Measurements from ENCODE around the gene INHBE.
"Not testable (repeated sequence)": the region's sequence is repeated elsewhere in the genome, so short reads cannot be mapped to it uniquely, and the experiment has no call there.

The INHBE gene

DNA sequence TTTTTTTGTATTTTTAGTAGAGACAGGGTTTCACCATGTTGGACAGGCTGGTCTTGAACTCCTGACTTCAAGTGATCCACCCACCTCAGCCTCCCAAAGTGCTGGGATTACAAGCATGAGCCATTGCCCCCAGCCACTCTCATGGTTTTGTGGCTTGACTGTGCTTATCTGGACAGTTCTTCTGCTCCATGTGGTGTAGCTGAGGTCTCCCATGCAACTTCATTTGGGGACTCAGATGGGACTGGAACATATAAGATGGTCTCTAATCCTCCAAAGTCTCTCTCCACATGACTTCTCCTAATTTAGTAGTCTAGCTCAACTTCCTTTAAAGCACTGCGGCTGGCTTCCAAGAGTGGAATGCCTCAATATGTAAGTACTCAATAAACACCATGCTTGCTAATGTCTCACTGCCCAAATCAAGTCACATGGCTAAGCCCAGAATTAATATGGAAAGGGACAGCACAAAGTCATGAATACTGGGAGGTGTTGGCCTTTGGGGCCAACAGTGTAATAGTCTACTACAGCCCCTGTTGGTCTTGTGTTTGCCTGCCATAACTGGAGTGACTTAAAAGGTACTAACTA lies 13.2 kb upstream of the INHBE start:
- DNase-seq: no peak

DNA sequence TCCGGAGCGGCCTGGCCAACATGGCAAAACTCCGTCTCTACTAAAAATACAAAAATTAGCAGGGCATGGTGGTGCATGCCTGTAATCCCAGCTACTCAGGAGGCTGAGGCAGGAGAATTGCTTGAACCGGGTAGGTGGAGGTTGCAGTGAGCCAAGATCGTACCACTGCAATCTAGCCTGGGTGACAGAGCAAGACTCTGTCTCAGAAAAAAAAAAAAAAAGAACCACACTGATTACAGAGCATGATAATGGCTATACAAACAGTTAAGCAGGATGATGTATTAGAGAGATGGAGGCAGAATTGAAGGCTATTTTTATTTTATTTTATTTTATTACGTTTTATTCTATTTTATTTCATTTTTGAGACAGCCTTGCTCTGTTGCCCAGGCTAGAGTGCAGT lies 10.8 kb upstream of the INHBE start:
- not testable (repeated sequence) for DNase-seq

DNA sequence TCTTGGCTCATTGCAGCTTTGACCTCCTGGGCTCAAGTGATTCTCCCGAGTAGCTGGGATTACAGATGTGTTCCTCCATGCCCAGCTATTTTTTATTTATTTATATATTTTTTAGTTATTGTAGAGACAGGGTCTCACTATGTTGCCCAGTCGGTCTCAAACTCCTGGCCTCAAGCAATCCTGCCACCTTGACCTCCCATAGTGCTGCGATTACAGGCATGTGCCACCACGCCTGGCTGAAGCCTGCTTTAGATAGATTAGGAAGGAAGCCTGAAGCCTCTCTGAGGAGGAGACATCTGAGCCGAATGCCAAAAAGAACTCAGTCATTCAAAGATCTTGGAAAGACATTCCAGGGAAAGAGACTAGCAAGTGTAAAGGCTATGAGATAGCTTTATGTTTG lies 10.4 kb upstream of the INHBE start:
- no peak for DNase-seq

DNA sequence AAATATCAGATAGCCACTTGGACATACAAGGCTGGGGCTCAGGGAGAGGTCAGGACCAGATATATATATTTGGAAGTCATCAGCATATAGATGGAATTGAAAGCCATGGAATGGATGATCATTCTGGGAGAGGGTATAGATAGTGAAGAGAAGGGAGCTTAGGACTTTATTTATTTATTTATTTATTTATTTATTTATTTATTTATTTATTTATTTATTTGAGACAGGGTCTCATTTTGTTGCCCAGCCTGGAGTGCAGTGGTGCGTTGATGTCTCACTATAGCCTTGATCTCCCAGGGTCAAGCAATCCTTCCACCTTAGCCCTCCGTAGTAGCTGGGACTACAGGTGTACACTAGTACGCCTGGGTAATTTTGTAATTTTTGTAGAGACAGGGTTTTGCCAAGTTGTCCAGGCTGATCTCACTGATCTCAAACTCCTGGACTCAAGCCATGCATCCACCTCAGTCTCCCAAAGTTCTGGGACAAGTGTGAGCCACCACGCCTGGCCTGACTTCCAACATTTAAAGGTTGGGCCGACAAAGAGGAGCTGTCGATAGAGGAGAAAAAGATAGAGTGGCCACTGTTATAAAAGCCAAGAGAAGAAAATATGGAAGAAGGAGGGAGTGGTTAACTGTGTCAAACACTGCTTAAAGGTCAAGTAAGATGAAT lies 8.7 kb upstream of the INHBE start:
- DNase-seq: no peak

DNA sequence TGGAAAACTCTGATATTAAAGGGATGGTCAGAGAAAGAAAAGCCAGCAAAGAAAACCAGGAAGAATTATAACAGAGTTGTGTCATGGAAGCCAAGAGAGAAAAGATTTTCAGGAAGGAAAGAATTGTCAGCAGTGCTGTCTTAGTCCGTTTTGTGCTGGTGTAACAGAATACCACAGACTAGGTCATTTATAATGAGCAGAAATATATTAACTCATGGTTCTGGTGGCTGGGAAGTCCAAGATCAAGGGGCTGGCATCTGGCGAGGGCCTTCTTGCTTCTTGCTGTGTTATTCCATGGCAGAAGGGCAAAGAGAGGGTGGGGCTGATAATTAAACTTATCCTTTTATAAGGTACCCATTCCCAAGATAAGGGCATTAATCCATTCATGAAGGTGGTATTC lies 6.4 kb upstream of the INHBE start:
- DNase-seq: no peak

DNA sequence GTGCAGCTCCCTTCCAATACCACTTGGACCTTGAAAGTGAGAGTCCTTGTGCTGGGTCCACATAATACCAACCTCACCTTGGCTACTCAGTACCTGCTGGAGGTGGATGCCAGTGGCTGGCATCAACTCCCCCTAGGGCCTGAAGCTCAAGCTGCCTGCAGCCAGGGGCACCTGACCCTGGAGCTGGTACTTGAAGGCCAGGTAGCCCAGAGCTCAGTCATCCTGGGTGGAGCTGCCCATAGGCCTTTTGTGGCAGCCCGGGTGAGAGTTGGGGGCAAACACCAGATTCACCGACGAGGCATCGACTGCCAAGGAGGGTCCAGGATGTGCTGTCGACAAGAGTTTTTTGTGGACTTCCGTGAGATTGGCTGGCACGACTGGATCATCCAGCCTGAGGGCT lies 5.7 kb upstream of the INHBE start:
- no peak for DNase-seq

DNA sequence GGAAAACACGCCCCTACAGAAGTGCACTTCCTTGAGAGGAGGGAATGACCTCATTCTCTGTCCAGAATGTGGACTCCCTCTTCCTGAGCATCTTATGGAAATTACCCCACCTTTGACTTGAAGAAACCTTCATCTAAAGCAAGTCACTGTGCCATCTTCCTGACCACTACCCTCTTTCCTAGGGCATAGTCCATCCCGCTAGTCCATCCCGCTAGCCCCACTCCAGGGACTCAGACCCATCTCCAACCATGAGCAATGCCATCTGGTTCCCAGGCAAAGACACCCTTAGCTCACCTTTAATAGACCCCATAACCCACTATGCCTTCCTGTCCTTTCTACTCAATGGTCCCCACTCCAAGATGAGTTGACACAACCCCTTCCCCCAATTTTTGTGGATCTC lies 5.0 kb upstream of the INHBE start:
- no peak for DNase-seq

DNA sequence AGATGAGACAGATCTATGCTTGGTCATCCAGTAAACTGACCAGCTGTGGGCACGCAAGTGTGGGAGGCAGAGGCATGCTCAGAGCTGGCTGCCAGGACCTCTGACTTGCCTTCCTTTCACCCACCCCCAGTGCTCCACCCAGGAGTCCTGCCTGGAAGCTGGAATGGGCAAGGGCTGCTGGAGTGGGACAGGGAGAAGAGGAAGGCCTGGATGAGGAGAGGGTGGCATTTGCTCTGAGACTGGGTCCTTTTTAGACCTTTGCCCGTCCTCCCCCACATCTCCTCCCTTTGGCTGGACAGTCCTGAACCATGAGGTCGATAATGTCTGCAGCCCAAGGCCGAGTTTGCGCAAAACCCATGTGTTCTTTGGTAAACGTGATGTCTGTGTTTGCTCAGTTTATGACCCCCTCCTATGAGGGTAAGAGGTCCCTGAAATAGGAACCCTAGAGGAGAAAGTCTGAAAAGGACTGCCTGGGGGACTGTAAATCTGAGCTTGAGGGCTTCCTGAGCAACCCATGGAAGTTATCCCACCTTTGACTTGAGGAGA lies 3.8 kb upstream of the INHBE start:
- DNase-seq: no peak

DNA sequence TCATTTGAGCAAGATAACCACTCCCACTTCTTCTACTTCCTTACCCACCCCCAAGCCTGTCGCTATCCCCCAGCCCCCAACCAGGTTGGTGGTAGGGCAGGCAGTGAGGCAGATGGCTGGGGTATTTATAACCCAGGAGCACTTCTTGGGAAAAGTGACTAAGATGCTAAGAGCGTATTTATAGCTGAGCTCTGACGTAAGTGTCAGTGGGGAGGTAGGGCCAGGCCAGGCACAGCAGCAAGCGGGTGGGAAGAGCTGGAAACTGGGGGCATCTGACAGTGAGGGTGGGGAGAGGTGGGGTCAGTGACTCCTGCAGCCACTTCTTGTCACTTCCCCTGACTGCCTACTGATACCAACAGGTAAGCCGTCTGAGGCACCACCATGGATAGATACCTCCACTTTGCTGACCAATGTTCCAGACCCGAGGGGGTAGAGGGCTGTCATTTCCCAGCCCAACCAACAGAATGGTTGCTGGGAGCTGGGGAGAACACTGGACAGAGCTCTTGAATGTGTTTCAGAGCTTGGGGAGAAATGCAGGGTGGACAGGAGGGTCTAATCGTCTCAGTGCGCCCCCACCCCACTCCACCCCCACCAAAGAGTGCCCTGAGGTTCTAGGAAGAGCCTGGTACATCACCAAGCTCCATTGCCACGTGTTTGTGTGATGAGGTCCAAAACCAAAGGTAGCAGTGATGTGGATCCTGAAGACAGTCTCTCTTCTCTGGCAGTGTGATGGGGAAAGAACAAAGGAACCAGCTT lies 2.7 kb upstream of the INHBE start:
- DNase-seq: no peak

DNA sequence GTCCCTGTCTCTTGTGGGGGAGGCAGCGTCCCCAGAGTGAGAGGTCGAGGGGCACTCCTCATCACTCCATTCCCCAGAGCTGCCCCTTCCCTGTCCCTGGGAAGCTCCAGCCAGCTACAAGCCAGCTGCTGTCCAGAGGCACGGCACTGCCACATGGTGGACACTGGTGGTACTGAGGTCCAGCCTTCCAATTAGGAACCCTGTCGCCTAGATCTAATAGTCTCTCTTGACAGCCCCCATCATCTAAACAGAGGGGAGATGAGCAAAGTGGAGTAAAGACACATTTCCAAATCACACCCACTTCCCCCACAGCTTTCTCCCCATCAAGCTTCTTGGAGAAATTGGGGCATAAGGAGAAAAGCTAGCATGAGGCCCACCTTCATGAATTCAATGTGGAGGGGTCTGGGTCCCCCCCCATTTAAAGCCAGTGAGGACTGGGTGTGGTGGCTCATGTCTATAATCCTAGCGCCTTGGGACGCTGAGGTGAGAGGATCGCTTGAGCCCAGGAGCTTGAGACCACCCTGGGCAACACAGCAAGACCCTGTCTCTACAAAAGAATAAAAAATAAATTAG lies 2.1 kb upstream of the INHBE start:
- DNase-seq: peak; percentile 80

DNA sequence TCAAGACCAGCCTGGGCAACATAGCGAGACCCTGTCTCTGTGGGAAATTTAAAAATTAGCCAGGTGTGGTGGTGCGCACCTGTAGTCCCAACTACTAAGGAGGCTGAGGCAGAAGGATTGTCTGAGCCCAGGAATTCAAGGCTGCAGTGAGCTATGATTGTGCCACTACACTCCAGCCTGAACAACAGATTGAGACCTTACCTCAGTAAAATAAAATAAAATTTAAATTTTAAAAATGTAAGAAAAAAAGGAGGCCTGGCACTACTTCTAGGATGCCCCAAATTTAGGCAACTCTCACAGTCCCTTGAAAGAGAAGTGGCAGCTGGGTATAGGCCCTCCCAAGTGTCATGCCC lies 918 bp upstream of the INHBE start:
- DNase-seq: no peak

DNA sequence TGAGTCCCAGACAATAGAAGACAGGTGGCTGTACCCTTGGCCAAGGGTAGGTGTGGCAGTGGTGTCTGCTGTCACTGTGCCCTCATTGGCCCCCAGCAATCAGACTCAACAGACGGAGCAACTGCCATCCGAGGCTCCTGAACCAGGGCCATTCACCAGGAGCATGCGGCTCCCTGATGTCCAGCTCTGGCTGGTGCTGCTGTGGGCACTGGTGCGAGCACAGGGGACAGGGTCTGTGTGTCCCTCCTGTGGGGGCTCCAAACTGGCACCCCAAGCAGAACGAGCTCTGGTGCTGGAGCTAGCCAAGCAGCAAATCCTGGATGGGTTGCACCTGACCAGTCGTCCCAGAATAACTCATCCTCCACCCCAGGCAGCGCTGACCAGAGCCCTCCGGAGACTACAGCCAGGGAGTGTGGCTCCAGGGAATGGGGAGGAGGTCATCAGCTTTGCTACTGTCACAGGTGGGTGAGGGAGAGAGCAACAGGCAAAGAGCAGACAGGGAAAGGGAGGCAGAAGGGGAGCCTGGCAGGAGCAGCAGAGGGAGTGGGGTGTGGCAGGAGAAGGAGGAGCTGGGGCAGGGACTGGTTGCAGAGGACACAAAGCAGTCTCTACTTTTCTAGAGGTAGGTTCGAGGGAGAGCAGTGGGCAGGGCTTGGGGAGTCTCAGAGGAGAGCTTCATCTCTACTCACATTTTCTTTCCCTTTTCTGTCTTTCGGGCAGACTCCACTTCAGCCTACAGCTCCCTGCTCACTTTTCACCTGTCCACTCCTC lies 452 bp downstream of the INHBE start:
- DNase-seq: no peak

DNA sequence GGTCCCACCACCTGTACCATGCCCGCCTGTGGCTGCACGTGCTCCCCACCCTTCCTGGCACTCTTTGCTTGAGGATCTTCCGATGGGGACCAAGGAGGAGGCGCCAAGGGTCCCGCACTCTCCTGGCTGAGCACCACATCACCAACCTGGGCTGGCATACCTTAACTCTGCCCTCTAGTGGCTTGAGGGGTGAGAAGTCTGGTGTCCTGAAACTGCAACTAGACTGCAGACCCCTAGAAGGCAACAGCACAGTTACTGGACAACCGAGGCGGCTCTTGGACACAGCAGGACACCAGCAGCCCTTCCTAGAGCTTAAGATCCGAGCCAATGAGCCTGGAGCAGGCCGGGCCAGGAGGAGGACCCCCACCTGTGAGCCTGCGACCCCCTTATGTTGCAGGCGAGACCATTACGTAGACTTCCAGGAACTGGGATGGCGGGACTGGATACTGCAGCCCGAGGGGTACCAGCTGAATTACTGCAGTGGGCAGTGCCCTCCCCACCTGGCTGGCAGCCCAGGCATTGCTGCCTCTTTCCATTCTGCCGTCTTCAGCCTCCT lies 1.1 kb downstream of the INHBE start:
- DNase-seq: peak; percentile 78

DNA sequence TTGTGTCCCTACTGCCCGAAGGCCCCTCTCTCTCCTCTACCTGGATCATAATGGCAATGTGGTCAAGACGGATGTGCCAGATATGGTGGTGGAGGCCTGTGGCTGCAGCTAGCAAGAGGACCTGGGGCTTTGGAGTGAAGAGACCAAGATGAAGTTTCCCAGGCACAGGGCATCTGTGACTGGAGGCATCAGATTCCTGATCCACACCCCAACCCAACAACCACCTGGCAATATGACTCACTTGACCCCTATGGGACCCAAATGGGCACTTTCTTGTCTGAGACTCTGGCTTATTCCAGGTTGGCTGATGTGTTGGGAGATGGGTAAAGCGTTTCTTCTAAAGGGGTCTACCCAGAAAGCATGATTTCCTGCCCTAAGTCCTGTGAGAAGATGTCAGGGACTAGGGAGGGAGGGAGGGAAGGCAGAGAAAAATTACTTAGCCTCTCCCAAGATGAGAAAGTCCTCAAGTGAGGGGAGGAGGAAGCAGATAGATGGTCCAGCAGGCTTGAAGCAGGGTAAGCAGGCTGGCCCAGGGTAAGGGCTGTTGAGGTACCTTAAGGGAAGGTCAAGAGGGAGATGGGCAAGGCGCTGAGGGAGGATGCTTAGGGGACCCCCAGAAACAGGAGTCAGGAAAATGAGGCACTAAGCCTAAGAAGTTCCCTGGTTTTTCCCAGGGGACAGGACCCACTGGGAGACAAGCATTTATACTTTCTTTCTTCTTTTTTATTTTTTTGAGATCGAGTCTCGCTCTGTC lies 1.8 kb downstream of the INHBE start:
- no peak for DNase-seq

DNA sequence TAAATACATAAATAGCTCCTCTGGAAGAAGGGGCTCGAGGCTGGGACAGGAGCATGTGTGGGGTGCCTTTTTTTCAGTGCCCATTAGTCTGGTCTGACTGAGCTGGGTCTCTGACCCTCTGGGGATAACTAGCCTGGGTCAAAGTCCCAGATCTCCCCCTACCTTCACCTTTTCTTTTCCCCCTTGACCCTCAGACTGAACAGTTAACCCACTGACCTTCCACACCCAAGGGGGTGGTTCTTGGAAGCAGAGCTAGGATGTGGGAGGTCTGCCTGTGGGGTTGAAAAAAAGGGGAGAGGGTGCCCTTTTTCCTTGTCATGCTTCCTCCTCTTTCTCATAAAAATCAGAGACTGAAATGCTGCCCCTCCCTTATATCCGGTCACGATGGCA lies 3.6 kb downstream of the INHBE start:
- no peak for DNase-seq

DNA sequence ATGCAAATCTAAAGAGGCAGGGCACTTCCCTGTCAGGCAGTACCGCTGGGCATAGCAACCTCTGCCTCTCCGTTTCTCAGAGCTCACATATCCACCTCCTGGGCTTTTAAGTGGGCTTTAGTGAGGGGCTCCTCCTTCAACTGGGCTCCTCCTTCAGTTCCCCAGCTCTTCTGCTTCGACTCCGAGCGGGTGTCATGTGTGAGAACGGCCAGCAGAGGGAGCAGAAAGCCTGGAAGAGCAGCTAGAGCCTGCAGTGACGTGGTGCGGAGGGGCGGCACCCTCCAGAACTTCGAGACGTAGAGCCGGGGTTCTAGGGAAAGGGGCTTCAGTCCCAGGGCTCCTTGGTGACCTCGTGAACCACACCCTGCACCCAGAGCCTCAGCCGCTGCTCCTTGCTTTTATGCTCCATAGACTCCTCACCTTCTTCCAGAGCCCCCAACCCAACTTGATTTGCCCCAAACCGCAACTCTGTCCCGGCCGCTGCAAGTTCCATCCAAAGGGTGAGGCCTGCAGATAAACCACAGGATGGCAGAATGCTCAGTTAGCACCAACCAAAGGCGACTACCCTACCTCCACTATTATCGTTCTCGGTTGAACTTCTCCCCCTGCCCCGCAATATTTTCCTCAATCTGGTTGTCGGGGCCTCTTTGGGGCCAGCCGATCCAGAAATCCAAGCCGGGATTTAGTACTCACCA lies 4.1 kb downstream of the INHBE start:
- DNase-seq: peak; percentile 97

DNA sequence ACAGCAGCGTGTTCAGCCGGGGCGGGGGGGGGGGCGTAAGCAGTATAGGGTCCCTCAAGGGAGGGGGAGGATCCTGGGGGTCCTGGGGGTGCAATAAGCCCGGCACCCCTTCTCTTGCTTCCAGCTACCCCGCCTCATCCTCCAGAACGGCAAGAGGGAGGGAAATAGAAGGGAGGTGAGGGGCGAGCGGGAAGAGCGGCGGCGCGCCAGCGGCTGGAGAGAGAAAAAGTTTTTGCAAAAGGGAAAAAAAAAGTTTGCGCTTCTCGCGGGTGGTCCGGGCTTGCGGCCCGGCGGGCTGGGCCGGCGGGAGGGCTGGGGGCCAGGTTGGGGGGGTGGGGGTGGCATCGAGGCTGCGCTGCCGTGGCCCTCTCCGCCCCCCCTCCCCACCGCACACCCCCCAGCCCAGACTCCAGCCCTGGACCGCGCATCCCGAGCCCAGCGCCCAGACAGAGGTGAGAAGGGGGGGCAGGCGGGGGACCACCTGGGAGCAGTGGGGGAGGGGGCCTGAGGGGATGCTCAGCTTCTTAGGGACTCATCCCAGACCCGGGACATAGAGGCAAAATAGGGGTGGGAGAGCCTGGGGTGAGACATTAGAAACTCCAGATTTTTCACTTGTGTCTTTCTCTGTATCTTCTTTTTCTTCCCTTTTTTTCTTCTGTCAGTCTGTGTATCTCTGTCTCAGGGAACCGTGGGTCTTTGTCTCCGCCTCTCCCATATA lies 4.8 kb downstream of the INHBE start, which contains the start of gene GLI1:
Gene GLI1, plus strand, starts transcription at position 36 of the 718 bp plus-strand sequence. CDS start 3,907 bp downstream, outside the sequence.
- DNase-seq: no peak

DNA sequence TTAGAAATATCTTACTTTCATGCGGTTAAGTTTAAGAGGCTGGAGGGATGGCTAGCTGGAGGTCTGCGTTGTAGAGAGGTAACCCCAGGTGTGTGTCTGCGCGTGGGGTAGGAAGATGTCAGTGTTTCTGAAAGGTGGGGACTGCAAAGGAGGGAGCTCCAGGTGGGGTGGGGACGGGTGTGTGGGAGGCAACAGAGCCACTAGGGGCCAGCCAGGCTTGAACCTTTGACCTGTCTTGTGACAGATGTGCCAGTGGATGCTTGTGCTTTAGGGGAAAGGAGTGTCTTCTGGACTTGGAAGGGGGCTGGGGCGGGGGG lies 5.3 kb downstream of the INHBE start:
- no peak for DNase-seq

DNA sequence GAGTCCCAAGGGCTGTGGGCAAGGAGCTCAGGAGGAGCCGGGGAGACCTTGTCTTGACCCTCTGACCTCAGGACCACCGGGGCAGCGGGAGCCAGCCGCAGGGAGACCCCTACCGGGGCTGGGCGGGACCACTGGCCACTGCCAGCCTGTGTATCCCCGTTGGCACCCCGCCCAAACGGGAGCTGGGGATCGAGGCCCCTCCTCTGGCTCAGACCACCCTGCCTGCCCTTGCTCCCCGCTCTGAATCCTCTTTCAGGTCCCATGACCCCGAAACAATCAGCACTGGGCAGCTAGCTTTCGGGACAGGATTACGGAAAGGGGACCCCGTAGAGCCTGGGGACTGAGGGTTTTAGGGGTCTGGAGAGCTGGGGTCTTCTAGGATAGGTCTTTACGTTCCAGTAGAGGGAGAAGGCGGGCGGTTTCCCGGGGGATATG lies 5.8 kb downstream of the INHBE start:
- no peak for DNase-seq

DNA sequence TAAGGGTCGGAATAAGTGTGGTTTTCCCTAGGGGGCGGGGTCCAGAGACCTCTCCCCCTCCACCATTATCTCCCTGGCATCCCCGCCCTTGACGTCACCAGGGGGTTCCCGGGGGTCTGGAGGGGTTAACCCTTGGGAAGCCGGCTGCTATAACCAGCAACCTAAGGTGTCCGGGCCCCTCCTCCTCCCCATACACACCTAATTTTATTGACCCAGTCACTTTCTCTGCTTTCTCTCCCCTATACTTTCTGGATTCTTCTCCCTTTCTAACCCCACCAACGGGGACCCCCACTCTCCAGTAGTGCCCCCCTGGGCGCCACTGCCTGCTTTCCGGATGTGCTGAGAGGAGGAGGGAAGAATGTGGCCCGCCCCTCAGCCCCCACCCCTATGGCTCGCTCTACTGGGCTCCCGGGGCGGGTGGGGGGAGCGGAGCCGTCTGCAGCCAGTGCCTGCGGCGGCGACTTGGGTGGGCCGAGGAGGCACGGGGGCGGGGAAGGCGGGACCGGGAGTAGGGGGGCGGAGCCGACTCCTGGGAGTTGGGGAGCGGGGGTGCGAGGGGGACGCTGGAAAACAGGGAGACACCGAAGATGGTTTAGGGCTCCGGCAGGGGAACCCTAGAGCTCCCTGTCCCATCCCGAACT lies 6.3 kb downstream of the INHBE start:
- DNase-seq: peak; percentile 76
